ENCODE data around the gene OR6N1. TPM values are rescaled to one million over a fixed set of nuclear protein-coding genes. Genes with fewer than 3 reads are reported as not detected.

Gene OR6N1
- total RNA-seq, 1 donor, result not detected

Small RNA genes within 50 kb of the gene (small RNA-seq; reads per million reads assigned to genes)
- not detected for gene OR2AQ1P

Other genes starting within 250 kb of the OR6N1 start
- not detected in 2 replicates for gene OR6Y1, start 217.8 kb downstream of the OR6N1 start, total RNA-seq (ENCODE audit: low replicate concordance)
- not detected in 2 replicates for gene OR6P1, start 201.6 kb downstream of the OR6N1 start, total RNA-seq (ENCODE audit: low replicate concordance)
- gene OR10X1, start 192.3 kb downstream of the OR6N1 start, total RNA-seq (ENCODE audit: low replicate concordance), result not detected in 2 replicates
- gene OR10Z1, start 166.9 kb downstream of the OR6N1 start, total RNA-seq (ENCODE audit: low replicate concordance), result not detected in 2 replicates
- gene SPTA1, start 85.5 kb downstream of the OR6N1 start, total RNA-seq (ENCODE audit: low replicate concordance), result 1.2 TPM in 1 of 2 replicates, not detected in the other
- gene OR6K2, start 71.5 kb downstream of the OR6N1 start, total RNA-seq (ENCODE audit: low replicate concordance), result not detected in 2 replicates
- not detected in 2 replicates for gene OR6K3, start 51.5 kb downstream of the OR6N1 start, total RNA-seq (ENCODE audit: low replicate concordance)
- not detected in 2 replicates for gene OR6K6, start 17.5 kb downstream of the OR6N1 start, total RNA-seq (ENCODE audit: low replicate concordance)
- not detected in 2 replicates for gene OR6N2, start 9.0 kb upstream of the OR6N1 start, total RNA-seq (ENCODE audit: low replicate concordance)
- gene MNDA, start 59.2 kb upstream of the OR6N1 start, total RNA-seq (ENCODE audit: low replicate concordance), result not detected in 2 replicates
- 1.6 TPM in 1 of 2 replicates, not detected in the other for gene PYHIN1, start 159.4 kb upstream of the OR6N1 start, total RNA-seq (ENCODE audit: low replicate concordance)
- 202 and 358 TPM in 2 replicates for gene IFI16, start 237.7 kb upstream of the OR6N1 start, total RNA-seq (ENCODE audit: low replicate concordance)